ENCODE results near the gene SRA1. TPM values are rescaled to one million over a fixed set of nuclear protein-coding genes. Genes with fewer than 3 reads are reported as not detected.

SRA1 gene
- total RNA-seq, 1 donor, result 29.6 TPM

GRCh38 chr5:140540227-140540626 lies 17.0 kb downstream of the SRA1 start:
- no peak for TF ChIP-seq CTCF (IDR thresholded peaks at IDR 0.05; ENCODE audit: insufficient read depth, low read length)
- H3K4me3 ChIP-seq (ENCODE audit: low read depth, low read length), result no peak overlapping the region
- DNase-seq (ENCODE audit: low read depth), result no peak

DNA sequence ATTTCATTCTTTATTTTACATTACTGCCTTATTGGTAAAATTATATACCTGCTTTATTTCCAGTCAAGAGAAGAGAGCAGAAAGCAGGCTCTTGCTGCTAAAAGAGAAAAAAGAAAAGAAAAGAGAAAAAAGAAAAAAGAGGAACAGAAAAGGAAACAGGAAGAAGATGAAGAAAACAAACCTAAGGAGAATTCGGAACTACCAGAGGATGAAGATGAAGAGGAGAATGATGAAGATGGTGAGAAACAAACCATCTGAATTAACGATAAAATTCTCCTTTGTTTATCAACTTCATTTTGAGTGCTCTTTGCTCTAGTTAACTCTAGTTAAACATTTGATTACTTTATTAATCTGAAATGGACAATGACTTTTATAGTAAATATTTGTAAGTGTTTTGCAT lies 33.3 kb downstream of the SRA1 start:
- no peak for TF ChIP-seq CTCF (IDR thresholded peaks at IDR 0.05; ENCODE audit: insufficient read depth, low read length)
- H3K4me3 ChIP-seq (ENCODE audit: low read depth, low read length), result no peak overlapping the region

GRCh38 chr5:140513124-140513523 lies 44.1 kb downstream of the SRA1 start:
- H3K4me3 ChIP-seq (ENCODE audit: low read depth, low read length), result no peak overlapping the region
- no peak for DNase-seq (ENCODE audit: low read depth)
- TF ChIP-seq CTCF (IDR thresholded peaks at IDR 0.05; ENCODE audit: insufficient read depth, low read length), result no peak

More for the DNA sequence above, 33.3 kb downstream of the SRA1 start:
- no peak for DNase-seq (ENCODE audit: low read depth)

- no peak for DNase-seq (ENCODE audit: low read depth)
- no peak for TF ChIP-seq CTCF (IDR thresholded peaks at IDR 0.05; ENCODE audit: insufficient read depth, low read length)
- H3K4me3 ChIP-seq (ENCODE audit: low read depth, low read length), result no peak overlapping the region
Observed at GRCh38 chr5:140509898-140510297, 47.4 kb downstream of the SRA1 start.

DNA sequence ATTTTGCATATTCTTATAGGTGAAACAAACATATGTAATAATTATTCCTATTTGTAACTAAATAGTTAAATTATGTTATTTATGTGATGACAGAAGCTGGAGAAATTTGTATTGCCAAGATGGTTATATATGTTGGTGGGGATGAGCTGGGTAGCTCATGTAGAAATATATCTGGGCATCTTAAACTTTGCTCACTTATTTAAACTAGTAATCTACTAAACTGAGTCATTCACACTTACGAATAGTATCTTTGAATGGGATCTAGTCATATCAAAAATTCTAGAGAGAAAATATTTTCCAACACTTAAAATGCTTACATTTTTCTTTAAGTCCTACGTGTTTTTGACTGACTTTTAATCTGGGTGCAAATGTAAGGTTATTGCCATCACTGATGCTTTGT lies 54.4 kb downstream of the SRA1 start:
- no peak for DNase-seq (ENCODE audit: low read depth)
- TF ChIP-seq CTCF (IDR thresholded peaks at IDR 0.05; ENCODE audit: insufficient read depth, low read length), result no peak
- H3K4me3 ChIP-seq (ENCODE audit: low read depth, low read length), result no peak overlapping the region

Small RNA genes lying within 50 kb of the gene (small RNA-seq; reads per million reads assigned to genes)
- gene RF00279, result not detected
- gene RF00443, result not detected

Other genes starting within 250 kb of the SRA1 start
- gene HBEGF, start 210.9 kb downstream of the SRA1 start, total RNA-seq (ENCODE audit: low replicate concordance), result 0.41 and 0.90 TPM in 2 replicates
- not detected in 2 replicates for gene SLC4A9, start 197.3 kb downstream of the SRA1 start, total RNA-seq (ENCODE audit: low replicate concordance)
- gene ANKHD1, start 155.6 kb downstream of the SRA1 start, total RNA-seq (ENCODE audit: low replicate concordance), result 71.1 and 145 TPM in 2 replicates
- 0.74 and 4.7 TPM in 2 replicates for gene EIF4EBP3, start 9.8 kb downstream of the SRA1 start, total RNA-seq (ENCODE audit: low replicate concordance)
- 16.1 and 17.5 TPM in 2 replicates for gene APBB3, start 7.1 kb upstream of the SRA1 start, total RNA-seq (ENCODE audit: low replicate concordance)
- 17.0 and 28.0 TPM in 2 replicates for gene SLC35A4, start 7.4 kb upstream of the SRA1 start, total RNA-seq (ENCODE audit: low replicate concordance)
- 0.36 and 4.4 TPM in 2 replicates for gene CD14, start 75.7 kb upstream of the SRA1 start, total RNA-seq (ENCODE audit: low replicate concordance)
- gene TMCO6, start 82.0 kb upstream of the SRA1 start, total RNA-seq (ENCODE audit: low replicate concordance), result 21.1 and 295 TPM in 2 replicates
- 32.9 and 40.6 TPM in 2 replicates for gene NDUFA2, start 90.2 kb upstream of the SRA1 start, total RNA-seq (ENCODE audit: low replicate concordance)
- 84.2 and 183 TPM in 2 replicates for gene IK, start 90.4 kb upstream of the SRA1 start, total RNA-seq (ENCODE audit: low replicate concordance)
- 12.8 and 21.9 TPM in 2 replicates for gene WDR55, start 107.4 kb upstream of the SRA1 start, total RNA-seq (ENCODE audit: low replicate concordance)
- gene DND1, start 116.1 kb upstream of the SRA1 start, total RNA-seq (ENCODE audit: low replicate concordance), result 0.18 TPM in 1 of 2 replicates, not detected in the other
- 52.2 and 62.9 TPM in 2 replicates for gene HARS1, start 133.9 kb upstream of the SRA1 start, total RNA-seq (ENCODE audit: low replicate concordance)
- gene HARS2, start 134.0 kb upstream of the SRA1 start, total RNA-seq (ENCODE audit: low replicate concordance), result 22.7 and 39.0 TPM in 2 replicates
- 37.2 and 118 TPM in 2 replicates for gene ZMAT2, start 143.0 kb upstream of the SRA1 start, total RNA-seq (ENCODE audit: low replicate concordance)
- 0.09 TPM in 1 of 2 replicates, not detected in the other for gene PCDHA1, start 228.7 kb upstream of the SRA1 start, total RNA-seq (ENCODE audit: low replicate concordance)
- 0.09 and 0.16 TPM in 2 replicates for gene PCDHA2, start 237.4 kb upstream of the SRA1 start, total RNA-seq (ENCODE audit: low replicate concordance)
- 0.27 and 0.49 TPM in 2 replicates for gene PCDHA3, start 243.6 kb upstream of the SRA1 start, total RNA-seq (ENCODE audit: low replicate concordance)
- gene PCDHA4, start 249.6 kb upstream of the SRA1 start, total RNA-seq (ENCODE audit: low replicate concordance), result 0.09 and 1.1 TPM in 2 replicates